ENCODE measurements around the gene IGF2R.

The IGF2R gene

GRCh38 chr6:160036331-160036695 is 67.4 kb downstream of the IGF2R start:
- DNase-seq (ENCODE audit: low read depth): no peak
- TF ChIP-seq, protein P1, sequence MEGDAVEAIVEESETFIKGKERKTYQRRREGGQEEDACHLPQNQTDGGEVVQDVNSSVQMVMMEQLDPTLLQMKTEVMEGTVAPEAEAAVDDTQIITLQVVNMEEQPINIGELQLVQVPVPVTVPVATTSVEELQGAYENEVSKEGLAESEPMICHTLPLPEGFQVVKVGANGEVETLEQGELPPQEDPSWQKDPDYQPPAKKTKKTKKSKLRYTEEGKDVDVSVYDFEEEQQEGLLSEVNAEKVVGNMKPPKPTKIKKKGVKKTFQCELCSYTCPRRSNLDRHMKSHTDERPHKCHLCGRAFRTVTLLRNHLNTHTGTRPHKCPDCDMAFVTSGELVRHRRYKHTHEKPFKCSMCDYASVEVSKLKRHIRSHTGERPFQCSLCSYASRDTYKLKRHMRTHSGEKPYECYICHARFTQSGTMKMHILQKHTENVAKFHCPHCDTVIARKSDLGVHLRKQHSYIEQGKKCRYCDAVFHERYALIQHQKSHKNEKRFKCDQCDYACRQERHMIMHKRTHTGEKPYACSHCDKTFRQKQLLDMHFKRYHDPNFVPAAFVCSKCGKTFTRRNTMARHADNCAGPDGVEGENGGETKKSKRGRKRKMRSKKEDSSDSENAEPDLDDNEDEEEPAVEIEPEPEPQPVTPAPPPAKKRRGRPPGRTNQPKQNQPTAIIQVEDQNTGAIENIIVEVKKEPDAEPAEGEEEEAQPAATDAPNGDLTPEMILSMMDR (IDR thresholded peaks at IDR 0.05; ENCODE audit: low read depth, low read length, missing control alignments): no peak
- H3K4me3 ChIP-seq (ENCODE audit: low read depth, low read length): no peak overlapping the region

DNA sequence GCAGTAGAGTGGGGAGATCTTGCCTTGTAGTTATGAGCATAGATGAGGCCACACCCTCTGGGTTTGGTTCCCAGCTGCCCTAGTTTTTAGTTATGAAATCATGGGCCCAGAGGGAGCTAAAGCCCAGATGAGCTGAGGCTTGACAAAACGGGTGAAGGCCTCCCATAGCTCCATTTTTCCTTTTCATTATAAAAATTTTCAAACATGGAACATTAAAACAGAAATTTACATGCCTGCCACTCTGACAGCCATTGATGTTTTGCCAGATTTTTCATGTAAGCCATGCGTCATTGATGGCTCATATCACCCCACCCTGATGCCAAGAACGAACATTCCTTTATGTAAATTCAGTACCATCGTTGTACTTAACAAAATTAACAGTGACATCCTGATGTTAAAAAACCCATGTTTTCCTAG is 67.9 kb downstream of the IGF2R start:
- DNase-seq (ENCODE audit: low read depth): no peak
- TF ChIP-seq, protein P1 (IDR thresholded peaks at IDR 0.05; ENCODE audit: low read depth, low read length, missing control alignments): no peak
- H3K4me3 ChIP-seq (ENCODE audit: low read depth, low read length): no peak overlapping the region

GRCh38 chr6:160038479-160038878 is 69.6 kb downstream of the IGF2R start:
- no peak overlapping the region for H3K4me3 ChIP-seq (ENCODE audit: low read depth, low read length)
- DNase-seq (ENCODE audit: low read depth): no peak
- TF ChIP-seq, protein P1 (IDR thresholded peaks at IDR 0.05; ENCODE audit: low read depth, low read length, missing control alignments): no peak

GRCh38 chr6:160039441-160039840 is 70.6 kb downstream of the IGF2R start:
- TF ChIP-seq, protein P1 (IDR thresholded peaks at IDR 0.05; ENCODE audit: low read depth, low read length, missing control alignments): no peak
- DNase-seq (ENCODE audit: low read depth): no peak

DNA sequence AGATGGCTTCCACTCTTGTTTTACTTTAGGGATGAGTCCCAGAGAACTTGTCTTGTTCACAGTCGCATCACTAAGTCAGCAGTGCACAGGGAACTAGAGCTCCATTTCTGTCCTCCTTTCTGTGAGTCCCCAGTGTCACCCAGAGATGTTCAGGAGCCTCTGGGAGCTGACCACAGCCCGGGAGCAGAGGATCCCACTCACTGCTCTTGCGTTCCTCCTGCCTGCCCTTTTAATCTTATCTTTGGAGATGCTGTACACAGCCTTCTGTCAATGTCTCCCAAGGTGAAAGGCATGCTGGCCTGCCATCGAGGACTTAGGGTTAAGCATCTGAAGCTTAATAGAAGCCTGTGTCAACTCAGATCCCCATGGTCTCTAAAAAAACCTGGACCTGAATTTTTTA is 71.2 kb downstream of the IGF2R start:
- no peak for DNase-seq (ENCODE audit: low read depth)

More at GRCh38 chr6:160039441-160039840, 70.6 kb downstream of the IGF2R start:
- no peak overlapping the region for H3K4me3 ChIP-seq (ENCODE audit: low read depth, low read length)

DNA sequence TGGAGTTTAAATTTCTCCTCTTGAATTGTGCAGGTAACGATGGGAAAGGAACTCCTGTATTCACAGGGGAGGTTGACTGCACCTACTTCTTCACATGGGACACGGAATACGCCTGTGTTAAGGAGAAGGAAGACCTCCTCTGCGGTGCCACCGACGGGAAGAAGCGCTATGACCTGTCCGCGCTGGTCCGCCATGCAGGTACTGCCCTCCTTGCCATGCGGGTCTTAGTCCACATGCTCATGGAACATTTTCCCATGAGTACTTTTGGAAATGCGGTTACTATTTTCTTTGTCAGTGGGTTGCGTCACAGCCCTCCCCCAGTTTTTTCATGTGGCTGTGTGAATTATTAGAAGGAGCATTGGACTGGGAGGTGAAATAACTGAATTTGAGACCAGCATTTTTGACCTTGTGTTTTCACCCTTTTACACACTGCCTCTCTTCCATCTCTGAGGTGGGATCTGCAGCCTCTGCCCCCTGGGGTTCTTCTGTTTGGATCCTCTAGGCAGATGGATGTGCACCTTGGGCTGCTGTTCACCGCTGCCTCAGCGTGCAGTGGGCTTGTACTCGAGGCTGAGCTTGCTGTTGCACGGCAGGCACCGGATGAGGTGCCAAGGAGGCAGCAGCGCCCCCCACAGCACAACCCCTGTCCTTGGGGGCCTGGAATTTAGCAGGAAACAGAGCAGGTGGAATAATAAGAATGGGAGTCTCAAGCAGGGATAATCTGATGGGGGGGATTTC is 71.8 kb downstream of the IGF2R start:
- no peak for DNase-seq (ENCODE audit: low read depth)
- H3K4me3 ChIP-seq (ENCODE audit: low read depth, low read length): no peak overlapping the region
- TF ChIP-seq, protein P1 (IDR thresholded peaks at IDR 0.05; ENCODE audit: low read depth, low read length, missing control alignments): no peak

More for the DNA sequence above, 71.2 kb downstream of the IGF2R start:
- TF ChIP-seq, protein P1 (IDR thresholded peaks at IDR 0.05; ENCODE audit: low read depth, low read length, missing control alignments): no peak
- no peak overlapping the region for H3K4me3 ChIP-seq (ENCODE audit: low read depth, low read length)

DNA sequence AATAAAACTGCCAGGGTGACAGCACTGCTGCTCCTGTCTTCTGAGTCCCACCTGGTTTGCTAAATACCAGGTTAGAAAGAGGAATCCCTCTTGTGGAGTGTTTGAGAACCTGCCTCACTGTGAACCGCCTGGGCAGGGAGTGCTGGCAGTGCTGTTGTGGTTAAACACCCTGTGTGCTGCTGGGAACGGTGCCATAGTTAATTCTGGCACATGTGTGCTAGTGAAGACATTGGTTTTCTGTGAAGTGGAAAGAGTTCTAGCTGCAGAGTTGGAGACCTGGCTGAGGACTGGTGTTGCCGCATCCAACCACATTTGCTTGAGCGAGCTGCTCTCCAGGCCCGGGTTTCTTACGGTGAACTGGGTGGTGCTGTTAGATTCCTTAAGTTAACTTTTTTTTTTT is 72.7 kb downstream of the IGF2R start:
- TF ChIP-seq, protein P1 (IDR thresholded peaks at IDR 0.05; ENCODE audit: low read depth, low read length, missing control alignments): no peak
- no peak overlapping the region for H3K4me3 ChIP-seq (ENCODE audit: low read depth, low read length)
- no peak for DNase-seq (ENCODE audit: low read depth)

Measured in GM12864 (cell line).